Breast epithelium (tissue), 3 donors: ENCODE data around the gene TUBD1.

Experiments
- CTCF ChIP-seq, 3 donors: fragments of 450-650 bp; IDR thresholded peaks; one replicate each; pipeline ENCODE4 v1.5.1; 2016 to 2017; ENCODE audit warnings: antibody characterized with exemption in 3 of 3, mild to moderate bottlenecking in 3 of 3, moderate library complexity in 3 of 3
- POLR2A ChIP-seq: fragments of 450-650 bp; IDR thresholded peaks from one replicate; pipeline ENCODE4 v1.6.1; 2016; ENCODE audit warnings: antibody characterized with exemption, mild to moderate bottlenecking, moderate library complexity
- POLR2AphosphoS5 ChIP-seq, 3 donors: sonication (generic); formaldehyde crosslinking; IDR thresholded peaks; one replicate each; pipeline ENCODE4 v1.6.1; 2017; ENCODE audit warnings: antibody characterized with exemption in 3 of 3

- no peak for TF ChIP-seq CTCF (IDR thresholded peaks at IDR 0.05)
- TF ChIP-seq POLR2A = no peak
- TF ChIP-seq POLR2AphosphoS5 (IDR thresholded peaks at IDR 0.05) = no peak
Observed at GRCh38 chr17:59814276-59814675, 78.5 kb downstream of the TUBD1 start.
